Measurements from ENCODE around the gene GNB1. TPM values are rescaled to one million over a fixed set of nuclear protein-coding genes. Genes with fewer than 3 reads are reported as not detected.

GNB1 gene
- total and polyA plus RNA-seq, 10 of the 15 experiments (the other 5 are each of a cell fraction or from before 2014, with no cell fraction given): 23.0 to 392 (median 93.9) TPM

DNA sequence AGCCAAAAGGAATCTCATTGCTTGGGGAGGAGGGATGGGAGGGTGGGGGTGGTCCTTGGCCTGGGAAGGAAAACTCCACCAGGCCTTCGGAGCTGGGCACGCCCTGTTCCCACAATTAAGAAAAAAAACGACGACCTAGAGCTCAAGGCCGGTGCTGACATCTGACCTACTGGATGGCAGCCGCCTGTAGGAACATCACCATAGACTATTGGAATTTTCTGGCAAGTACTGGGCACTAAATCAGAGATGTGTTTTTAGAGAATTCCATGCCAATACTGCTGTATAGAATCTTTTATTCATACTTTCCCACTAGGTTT, 113.3 kb downstream of the GNB1 start:
- FAIRE-seq: no peak
- Histone ChIP-seq H3K4me3 (peak overlapping the region; percentile 68), H3K4me2 (ENCODE audit: control insufficient read depth, insufficient read depth) (peak overlapping the region; percentile 88), H3K4me1 (ENCODE audit: control insufficient read depth, insufficient read depth, low read length) (peaks cover 46% of the 10 kb centered on the region), H4K20me1 (ENCODE audit: control insufficient read depth, insufficient read depth) (no peaks in the 10 kb centered on the region), H2AFZ (ENCODE audit: control insufficient read depth, low read depth, low read length) (no peak overlapping the region), H3K27ac (ENCODE audit: control insufficient read depth, insufficient read depth) (peak overlapping the region; percentile 98), H3K9me3 (replicated peaks; ENCODE audit: control insufficient read depth, insufficient read depth, low read length) (no peaks in the 10 kb centered on the region), H3K36me3 (ENCODE audit: control insufficient read depth in 2 of 2, insufficient read depth in 2 of 2, low read length in 1 of 2) (0 out of 4 replicates have a peak, but pooled peaks cover 0 to under 1% of the 10 kb centered on the region in 2 experiments), H3K27me3 (replicated peaks in 1 of 2; ENCODE audit: control insufficient read depth in 2 of 2, insufficient read depth in 2 of 2, low read length in 1 of 2) (no peaks in the 10 kb centered on the region), H3K79me2 (ENCODE audit: control insufficient read depth, insufficient read depth, low read length) (peaks cover 48% of the 10 kb centered on the region), H3K9ac (ENCODE audit: control insufficient read depth, insufficient read depth, low read length) (peak overlapping the region; percentile 97)
- ChIA-PET CTCF (interaction anchor here (1.3 to 2.4 kb wide), 3 partner anchors 51 to 131 kb away, joined by 6 to 15 read pairs (median 6); no protein-coding TSS in a partner anchor), SMC1A (ENCODE audit: uncharacterized antibody, unreplicated experiment) (interaction anchor here (0.7 to 2.3 kb wide), 8 partner anchors 9 to 128 kb away, joined by 3 to 15 read pairs (median 5); no protein-coding TSS in a partner anchor), POLR2A (interaction anchor here (0.5 to 1.9 kb wide), 7 partner anchors 9 to 268 kb away, joined by 3 to 7 read pairs (median 3); no protein-coding TSS in a partner anchor), RAD21 (ENCODE audit: unreplicated experiment) (interaction anchor here (1.3 to 1.6 kb wide), 2 partner anchors 20 to 131 kb away, joined by 4 to 7 read pairs; no protein-coding TSS in a partner anchor)
- WGBS (ENCODE audit: insufficient coverage, insufficient replicate concordance, low lambda C conversion rate, missing lambda C conversion rate): 1% methylated on average over 6 of the region's 6 CpGs
- DNase-seq (ENCODE audit: low read depth, low spot score): no peak
- no peak for ATAC-seq
- in situ Hi-C loops (cut with MboI): no loop called here
- no TSS peak for BruUV-seq (replicated peaks)
- intact Hi-C loops (cut with micrococcal nuclease; ENCODE audit: unreplicated experiment): loop anchor here (5.0 kb wide), 1 partner anchor 115 kb away; the partner anchor contains the start of gene GNB1
- no peak for TF ChIP-seq ZNF592 (IDR thresholded peaks at IDR 0.05)
- TF ChIP-seq TCF12 (IDR thresholded peaks at IDR 0.05; ENCODE audit: low read depth, low read length): no peak
- TF ChIP-seq CREM (IDR thresholded peaks at IDR 0.05; ENCODE audit: low read depth): no peak
- no peak for TF ChIP-seq EZH2 (IDR thresholded peaks at IDR 0.05; ENCODE audit: borderline replicate concordance, control insufficient read depth, low read depth, low read length)
- TF ChIP-seq MEF2A (IDR thresholded peaks at IDR 0.05; ENCODE audit: insufficient read depth, low read depth, low read length): no peak
- no peak for TF ChIP-seq ZSCAN29 (IDR thresholded peaks at IDR 0.05)
- TF ChIP-seq ASH2L (IDR thresholded peaks at IDR 0.05; ENCODE audit: borderline replicate concordance, low read depth): no peak
- TF ChIP-seq, protein P1, sequence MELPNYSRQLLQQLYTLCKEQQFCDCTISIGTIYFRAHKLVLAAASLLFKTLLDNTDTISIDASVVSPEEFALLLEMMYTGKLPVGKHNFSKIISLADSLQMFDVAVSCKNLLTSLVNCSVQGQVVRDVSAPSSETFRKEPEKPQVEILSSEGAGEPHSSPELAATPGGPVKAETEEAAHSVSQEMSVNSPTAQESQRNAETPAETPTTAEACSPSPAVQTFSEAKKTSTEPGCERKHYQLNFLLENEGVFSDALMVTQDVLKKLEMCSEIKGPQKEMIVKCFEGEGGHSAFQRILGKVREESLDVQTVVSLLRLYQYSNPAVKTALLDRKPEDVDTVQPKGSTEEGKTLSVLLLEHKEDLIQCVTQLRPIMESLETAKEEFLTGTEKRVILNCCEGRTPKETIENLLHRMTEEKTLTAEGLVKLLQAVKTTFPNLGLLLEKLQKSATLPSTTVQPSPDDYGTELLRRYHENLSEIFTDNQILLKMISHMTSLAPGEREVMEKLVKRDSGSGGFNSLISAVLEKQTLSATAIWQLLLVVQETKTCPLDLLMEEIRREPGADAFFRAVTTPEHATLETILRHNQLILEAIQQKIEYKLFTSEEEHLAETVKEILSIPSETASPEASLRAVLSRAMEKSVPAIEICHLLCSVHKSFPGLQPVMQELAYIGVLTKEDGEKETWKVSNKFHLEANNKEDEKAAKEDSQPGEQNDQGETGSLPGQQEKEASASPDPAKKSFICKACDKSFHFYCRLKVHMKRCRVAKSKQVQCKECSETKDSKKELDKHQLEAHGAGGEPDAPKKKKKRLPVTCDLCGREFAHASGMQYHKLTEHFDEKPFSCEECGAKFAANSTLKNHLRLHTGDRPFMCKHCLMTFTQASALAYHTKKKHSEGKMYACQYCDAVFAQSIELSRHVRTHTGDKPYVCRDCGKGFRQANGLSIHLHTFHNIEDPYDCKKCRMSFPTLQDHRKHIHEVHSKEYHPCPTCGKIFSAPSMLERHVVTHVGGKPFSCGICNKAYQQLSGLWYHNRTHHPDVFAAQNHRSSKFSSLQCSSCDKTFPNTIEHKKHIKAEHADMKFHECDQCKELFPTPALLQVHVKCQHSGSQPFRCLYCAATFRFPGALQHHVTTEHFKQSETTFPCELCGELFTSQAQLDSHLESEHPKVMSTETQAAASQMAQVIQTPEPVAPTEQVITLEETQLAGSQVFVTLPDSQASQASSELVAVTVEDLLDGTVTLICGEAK (IDR thresholded peaks at IDR 0.05; ENCODE audit: borderline replicate concordance): no peak
- no peak for TF ChIP-seq ZBTB33 (IDR thresholded peaks at IDR 0.05)
- TF ChIP-seq DPF2 (IDR thresholded peaks at IDR 0.05): no peak
- TF ChIP-seq EED (IDR thresholded peaks at IDR 0.05; ENCODE audit: low read depth): no peak
- TF ChIP-seq POLR2A (IDR thresholded peaks at IDR 0.05; ENCODE audit: low read depth, low read length): no peak
- TF ChIP-seq ZZZ3 (IDR thresholded peaks at IDR 0.05; ENCODE audit: control insufficient read depth, insufficient read length, low read depth): no peak
- no peak for TF ChIP-seq BACH1 (IDR thresholded peaks at IDR 0.05; ENCODE audit: borderline replicate concordance)
- TF ChIP-seq IKZF2 (IDR thresholded peaks at IDR 0.05): no peak
- no peak for TF ChIP-seq PML (IDR thresholded peaks at IDR 0.05; ENCODE audit: low read length)

Data from GM12878 (cell line).